HL-60 (cell line): ENCODE results near the gene P2RY14.

Experiments used
- CTCF ChIP-seq: IDR thresholded peaks from one replicate; pipeline ENCODE4 v1.5.1; 2011; ENCODE audit warnings: low read length, control low read depth, inconsistent platforms; ENCODE audit not compliant: insufficient read depth
- POLR2AphosphoS5 ChIP-seq: IDR thresholded peaks from 2 replicates; pipeline ENCODE4 v1.6.1; 2012; ENCODE audit warnings: low read depth
- REST ChIP-seq: IDR thresholded peaks from 2 replicates; pipeline ENCODE4 v1.6.1; 2012; ENCODE audit warnings: low read depth; ENCODE audit not compliant: insufficient replicate concordance

GRCh38 chr3:151227266-151227806 is 51.0 kb downstream of the P2RY14 start:
- no peak for TF ChIP-seq CTCF
- no peak for TF ChIP-seq POLR2AphosphoS5
- TF ChIP-seq REST = no peak
